ENCODE measurements around the gene MAST4. TPM values are rescaled to one million over a fixed set of nuclear protein-coding genes. Genes with fewer than 3 reads are reported as not detected.

Gene MAST4
- total RNA-seq, 4 donors from 2014 or later = 16.2 to 32.8 (median 25.0) TPM

GRCh38 chr5:67146574-67146973, 550.4 kb downstream of the MAST4 start:
- Histone ChIP-seq H3K4me3 (no peak overlapping the region), H3K4me1 (peaks cover 0 to 6% (median 0%) of the 10 kb centered on the region in 3 donors), H3K36me3 (peaks cover 5 to 79% of the 10 kb centered on the region in 2 donors), H3K27me3 (no peaks in the 10 kb centered on the region), H3K27ac (no peak overlapping the region), H3K9me3 (no peaks in the 10 kb centered on the region)
- ATAC-seq = no peak
- TF ChIP-seq, protein P1, sequence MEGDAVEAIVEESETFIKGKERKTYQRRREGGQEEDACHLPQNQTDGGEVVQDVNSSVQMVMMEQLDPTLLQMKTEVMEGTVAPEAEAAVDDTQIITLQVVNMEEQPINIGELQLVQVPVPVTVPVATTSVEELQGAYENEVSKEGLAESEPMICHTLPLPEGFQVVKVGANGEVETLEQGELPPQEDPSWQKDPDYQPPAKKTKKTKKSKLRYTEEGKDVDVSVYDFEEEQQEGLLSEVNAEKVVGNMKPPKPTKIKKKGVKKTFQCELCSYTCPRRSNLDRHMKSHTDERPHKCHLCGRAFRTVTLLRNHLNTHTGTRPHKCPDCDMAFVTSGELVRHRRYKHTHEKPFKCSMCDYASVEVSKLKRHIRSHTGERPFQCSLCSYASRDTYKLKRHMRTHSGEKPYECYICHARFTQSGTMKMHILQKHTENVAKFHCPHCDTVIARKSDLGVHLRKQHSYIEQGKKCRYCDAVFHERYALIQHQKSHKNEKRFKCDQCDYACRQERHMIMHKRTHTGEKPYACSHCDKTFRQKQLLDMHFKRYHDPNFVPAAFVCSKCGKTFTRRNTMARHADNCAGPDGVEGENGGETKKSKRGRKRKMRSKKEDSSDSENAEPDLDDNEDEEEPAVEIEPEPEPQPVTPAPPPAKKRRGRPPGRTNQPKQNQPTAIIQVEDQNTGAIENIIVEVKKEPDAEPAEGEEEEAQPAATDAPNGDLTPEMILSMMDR (IDR thresholded peaks at IDR 0.05) = no peak
- TF ChIP-seq EP300 (IDR thresholded peaks at IDR 0.05) = no peak
- no peak for TF ChIP-seq POLR2AphosphoS5 (IDR thresholded peaks at IDR 0.05)
- no peak for TF ChIP-seq POLR2A (IDR thresholded peaks at IDR 0.05)
- WGBS, 2 donors (ENCODE audit: low coverage in 1 of 2) = 88 to 100% methylated on average over 1 of the region's 1 CpG

DNA sequence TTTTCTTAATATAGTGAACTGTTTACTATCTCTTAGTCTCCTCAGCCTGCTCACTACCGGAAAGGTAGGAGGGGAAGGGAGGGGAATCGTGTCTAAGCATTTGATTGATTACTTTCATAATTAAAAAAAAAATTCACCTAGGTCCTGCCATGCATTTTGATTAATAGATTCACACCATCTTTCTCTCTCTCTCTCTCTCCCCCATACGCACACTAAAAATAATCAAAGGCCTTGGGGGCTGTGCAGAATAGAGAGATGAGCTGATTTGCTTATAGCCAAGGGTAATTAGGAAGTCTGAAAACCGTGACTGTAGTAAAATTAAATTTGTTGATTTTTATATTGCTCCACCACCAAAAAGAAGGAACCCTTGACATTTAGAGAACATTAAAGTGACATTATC, 550.8 kb downstream of the MAST4 start:
- no peak overlapping the region for H3K4me3 ChIP-seq
- no peaks in the 10 kb centered on the region for H3K9me3 ChIP-seq
- no peak overlapping the region for H3K27ac ChIP-seq
- peaks cover 0 to 6% (median 0%) of the 10 kb centered on the region in 3 donors for H3K4me1 ChIP-seq
- H3K27me3 ChIP-seq = no peaks in the 10 kb centered on the region
- 76 to 80% methylated on average over 3 of the region's 4 CpGs for WGBS, 2 donors (ENCODE audit: low coverage in 1 of 2)
- TF ChIP-seq EP300 (IDR thresholded peaks at IDR 0.05) (no peak), POLR2AphosphoS5 (IDR thresholded peaks at IDR 0.05) (no peak), POLR2A (IDR thresholded peaks at IDR 0.05) (no peak)
- TF ChIP-seq, protein P1 (IDR thresholded peaks at IDR 0.05) = no peak
- no peak for ATAC-seq
- H3K36me3 ChIP-seq = peaks cover 5 to 81% of the 10 kb centered on the region in 2 donors

- Histone ChIP-seq H3K27ac (no peak overlapping the region), H3K27me3 (no peaks in the 10 kb centered on the region), H3K4me1 (peaks cover 0 to 6% (median 0%) of the 10 kb centered on the region in 3 donors), H3K4me3 (no peak overlapping the region), H3K36me3 (peaks cover 7 to 81% of the 10 kb centered on the region in 2 donors), H3K9me3 (no peaks in the 10 kb centered on the region)
- TF ChIP-seq POLR2A (IDR thresholded peaks at IDR 0.05) = no peak
- no peak for TF ChIP-seq POLR2AphosphoS5 (IDR thresholded peaks at IDR 0.05)
- TF ChIP-seq EP300 (IDR thresholded peaks at IDR 0.05) = no peak
- TF ChIP-seq, protein P1 (IDR thresholded peaks at IDR 0.05) = no peak
- 100% methylated on average over 1 to 3 of the region's 3 CpGs for WGBS, 2 donors (ENCODE audit: low coverage in 1 of 2)
- ATAC-seq = no peak
Measured at GRCh38 chr5:67147760-67148159, 551.6 kb downstream of the MAST4 start.

- Histone ChIP-seq H3K9me3 (no peaks in the 10 kb centered on the region), H3K4me3 (peak overlapping the region in 1 of 2 donors; percentile 27), H3K27ac (peak overlapping the region in 2 of 4 donors; percentile 30 to 34), H3K4me1 (peaks cover 0 to 6% (median 0%) of the 10 kb centered on the region in 3 donors), H3K36me3 (peaks cover 9 to 81% of the 10 kb centered on the region in 2 donors), H3K27me3 (no peaks in the 10 kb centered on the region)
- no peak for ATAC-seq
- 42 to 56% methylated on average over 6 to 13 of the region's 14 CpGs for WGBS, 2 donors (ENCODE audit: low coverage in 1 of 2)
- no peak for TF ChIP-seq POLR2AphosphoS5 (IDR thresholded peaks at IDR 0.05)
- no peak for TF ChIP-seq EP300 (IDR thresholded peaks at IDR 0.05)
- TF ChIP-seq POLR2A (IDR thresholded peaks at IDR 0.05) = no peak
- TF ChIP-seq, protein P1 (IDR thresholded peaks at IDR 0.05) = no peak
Measured at GRCh38 chr5:67149057-67149950, 553.1 kb downstream of the MAST4 start.

Data from gastroesophageal sphincter (tissue), 4 donors.